SU-DHL-6 (cell line): Measurements from ENCODE around the gene ZP1.

ENCODE experiments used
- H2AFZ ChIP-seq: fragments of 200-600 bp; sonication (generic); 2 replicates; pipeline ENCODE4 v1.6.1; 2014; ENCODE audit warnings: low read depth, mild to moderate bottlenecking, moderate library complexity, mixed read lengths, antibody characterized with exemption, low read length; ENCODE audit not compliant: severe bottlenecking
- H3F3A ChIP-seq: fragments of 200-600 bp; shearing (Covaris generic); 2 replicates; pipeline ENCODE4 v1.6.0; 2016; ENCODE audit warnings: antibody characterized with exemption, mild to moderate bottlenecking; ENCODE audit not compliant: insufficient read depth
- H3K27ac ChIP-seq: fragments of 200-600 bp; sonication (generic); 2 replicates; pipeline ENCODE4 v1.5.1; 2016; ENCODE audit warnings: low read depth, mild to moderate bottlenecking, low read length, moderate library complexity, mixed read lengths
- H3K27me3 ChIP-seq: fragments of 200-600 bp; sonication (generic), shearing (Covaris generic); 2 replicates; pipeline ENCODE4 v1.6.0; 2014; ENCODE audit warnings: mild to moderate bottlenecking, low read length
- H3K36me3 ChIP-seq: fragments of 200-600 bp; sonication (generic); 2 replicates; pipeline ENCODE4 v1.6.1; 2014; ENCODE audit warnings: mild to moderate bottlenecking, low read length, mixed read lengths
- H3K4me2 ChIP-seq: fragments of 300-600, 200-600 bp; shearing (Covaris generic), sonication (generic); 2 replicates; pipeline ENCODE4 v1.6.0; 2014; ENCODE audit warnings: low read length, low read depth, mild to moderate bottlenecking; ENCODE audit not compliant: poor library complexity, severe bottlenecking
- H3K4me3 ChIP-seq: fragments of 200-600 bp; sonication (generic); 2 replicates; pipeline ENCODE4 v1.5.1; 2014; ENCODE audit warnings: antibody characterized with exemption, low read length, mild to moderate bottlenecking, mixed read lengths; ENCODE audit not compliant: insufficient read depth, poor library complexity, severe bottlenecking
- H3K79me2 ChIP-seq: fragments of 200-600 bp; sonication (generic); 2 replicates; pipeline ENCODE4 v1.6.1; 2014; ENCODE audit warnings: mild to moderate bottlenecking, low read length, moderate library complexity; ENCODE audit not compliant: insufficient read depth
- H3K9ac ChIP-seq: fragments of 200-600 bp; sonication (generic); 2 replicates; pipeline ENCODE4 v1.7.0; 2014; ENCODE audit warnings: mild to moderate bottlenecking, low read length
- H3K9me2 ChIP-seq: fragments of 200-600 bp; sonication (generic); replicated peaks from 2 replicates; pipeline ENCODE4 v1.6.1; 2014; ENCODE audit warnings: low read length; ENCODE audit not compliant: insufficient read depth
- H3K9me3 ChIP-seq: fragments of 200-600 bp; sonication (generic); 2 replicates; pipeline ENCODE4 v1.6.1; 2014; ENCODE audit warnings: low read length, mixed read lengths; ENCODE audit not compliant: insufficient read depth
- H4K20me1 ChIP-seq: fragments of 200-600 bp; sonication (generic); 2 replicates; pipeline ENCODE4 v1.6.1; 2014; ENCODE audit warnings: low read depth, mild to moderate bottlenecking, antibody characterized with exemption, low read length, moderate library complexity, mixed read lengths
- EZH2phosphoT487 ChIP-seq: fragments of 200-600 bp; sonication (generic), shearing (Covaris generic); conservative IDR thresholded peaks from 2 replicates; pipeline ENCODE4 v1.6.1; 2018; ENCODE audit warnings: mild to moderate bottlenecking, antibody characterized with exemption, low read length, moderate library complexity, mixed read lengths
- TF ChIP-seq, protein P1 (sequence below): fragments of 200-600 bp; sonication (generic); IDR thresholded peaks from one replicate; pipeline ENCODE4 v1.5.1; 2017; ENCODE audit warnings: antibody characterized with exemption, mild to moderate bottlenecking, low read length, moderate library complexity; ENCODE audit not compliant: insufficient read depth, poor library complexity, severe bottlenecking

ZP1 gene

DNA sequence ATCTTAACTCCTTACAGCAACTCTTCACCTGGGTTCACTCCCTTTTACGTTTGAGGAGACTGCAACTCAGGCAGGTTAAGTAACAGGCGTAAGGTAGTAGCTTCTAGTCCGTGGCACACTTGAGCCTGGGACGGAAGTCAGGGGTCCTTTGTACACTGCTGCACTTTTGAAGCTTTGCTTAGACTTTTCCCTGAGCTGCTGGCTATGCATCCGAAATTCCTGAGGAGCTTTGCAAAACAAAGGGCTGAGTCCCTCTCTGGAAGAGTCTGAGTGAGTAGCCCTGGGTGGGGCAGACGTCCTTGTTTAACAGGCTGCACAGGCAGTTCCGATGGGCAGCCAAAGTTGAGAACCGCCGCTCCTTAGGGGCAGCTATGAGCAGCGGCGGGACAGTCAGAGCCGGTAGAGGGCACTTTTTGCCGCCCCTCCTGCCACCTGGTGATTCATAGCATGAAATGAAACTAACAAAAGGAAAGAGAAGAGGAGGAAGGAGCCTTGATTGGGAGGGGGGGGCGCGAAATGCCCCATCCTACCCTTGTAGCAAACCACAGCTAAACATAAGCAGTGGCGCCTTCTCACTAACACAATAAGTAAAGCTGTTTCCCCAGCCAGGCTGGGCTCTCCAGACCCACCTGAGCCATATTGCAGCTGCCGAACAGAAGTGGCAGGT lies 48.0 kb downstream of the ZP1 start:
- H4K20me1 ChIP-seq = no peaks in the 10 kb centered on the region
- H3K9ac ChIP-seq = peak overlapping the region; percentile 73
- peak overlapping the region; percentile 69 for H3K27ac ChIP-seq
- H3F3A ChIP-seq = peaks cover 10% of the 10 kb centered on the region
- TF ChIP-seq, protein P1, sequence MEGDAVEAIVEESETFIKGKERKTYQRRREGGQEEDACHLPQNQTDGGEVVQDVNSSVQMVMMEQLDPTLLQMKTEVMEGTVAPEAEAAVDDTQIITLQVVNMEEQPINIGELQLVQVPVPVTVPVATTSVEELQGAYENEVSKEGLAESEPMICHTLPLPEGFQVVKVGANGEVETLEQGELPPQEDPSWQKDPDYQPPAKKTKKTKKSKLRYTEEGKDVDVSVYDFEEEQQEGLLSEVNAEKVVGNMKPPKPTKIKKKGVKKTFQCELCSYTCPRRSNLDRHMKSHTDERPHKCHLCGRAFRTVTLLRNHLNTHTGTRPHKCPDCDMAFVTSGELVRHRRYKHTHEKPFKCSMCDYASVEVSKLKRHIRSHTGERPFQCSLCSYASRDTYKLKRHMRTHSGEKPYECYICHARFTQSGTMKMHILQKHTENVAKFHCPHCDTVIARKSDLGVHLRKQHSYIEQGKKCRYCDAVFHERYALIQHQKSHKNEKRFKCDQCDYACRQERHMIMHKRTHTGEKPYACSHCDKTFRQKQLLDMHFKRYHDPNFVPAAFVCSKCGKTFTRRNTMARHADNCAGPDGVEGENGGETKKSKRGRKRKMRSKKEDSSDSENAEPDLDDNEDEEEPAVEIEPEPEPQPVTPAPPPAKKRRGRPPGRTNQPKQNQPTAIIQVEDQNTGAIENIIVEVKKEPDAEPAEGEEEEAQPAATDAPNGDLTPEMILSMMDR = peak; percentile 75
- TF ChIP-seq EZH2phosphoT487 = no peak
- H3K4me2 ChIP-seq = peak overlapping the region; percentile 93
- H3K4me3 ChIP-seq = peak overlapping the region; percentile 60
- no peaks in the 10 kb centered on the region for H3K27me3 ChIP-seq
- no peaks in the 10 kb centered on the region for H3K9me3 ChIP-seq
- H3K36me3 ChIP-seq = peaks cover 6% of the 10 kb centered on the region; the same call in 1 of the 2 replicates
- H3K79me2 ChIP-seq = peaks cover 36% of the 10 kb centered on the region
- H3K9me2 ChIP-seq = no peaks in the 10 kb centered on the region
- peak overlapping the region; percentile 15 for H2AFZ ChIP-seq

GRCh38 chr11:60916669-60917206 lies 49.4 kb downstream of the ZP1 start:
- Histone ChIP-seq H3K9me3 (no peaks in the 10 kb centered on the region), H3K27ac (no peak overlapping the region; the same call in 1 of the 2 replicates), H3K36me3 (peaks cover 7% of the 10 kb centered on the region; the same call in 1 of the 2 replicates), H3K9me2 (no peaks in the 10 kb centered on the region), H3K4me2 (peak overlapping the region; percentile 93), H3K27me3 (no peaks in the 10 kb centered on the region), H2AFZ (no peak overlapping the region), H4K20me1 (no peaks in the 10 kb centered on the region), H3K9ac (no peak overlapping the region), H3K4me3 (no peak overlapping the region), H3K79me2 (peaks cover 36% of the 10 kb centered on the region), H3F3A (peaks cover 10% of the 10 kb centered on the region)
- TF ChIP-seq, protein P1 = no peak
- TF ChIP-seq EZH2phosphoT487 = no peak

- no peak overlapping the region for H3K27ac ChIP-seq
- H3F3A ChIP-seq = peaks cover 10% of the 10 kb centered on the region
- no peaks in the 10 kb centered on the region for H3K9me2 ChIP-seq
- no peaks in the 10 kb centered on the region for H3K27me3 ChIP-seq
- H3K4me3 ChIP-seq = no peak overlapping the region
- H3K79me2 ChIP-seq = peaks cover 36% of the 10 kb centered on the region
- H3K36me3 ChIP-seq = peaks cover 7% of the 10 kb centered on the region; the same call in 1 of the 2 replicates
- no peak overlapping the region for H2AFZ ChIP-seq
- TF ChIP-seq EZH2phosphoT487 = no peak
- TF ChIP-seq, protein P1 = no peak
- no peaks in the 10 kb centered on the region for H4K20me1 ChIP-seq
- no peak overlapping the region for H3K9ac ChIP-seq
- H3K4me2 ChIP-seq = no peak overlapping the region
- no peaks in the 10 kb centered on the region for H3K9me3 ChIP-seq
Observed at GRCh38 chr11:60917267-60917666, 49.9 kb downstream of the ZP1 start.
